GM18498 (cell line): ENCODE results near the gene RFC4.
"Not testable (repeated sequence)": the region's sequence is repeated elsewhere in the genome, so short reads cannot be mapped to it uniquely, and the experiment has no call there.

ENCODE experiments used
- ATAC-seq: cut with Tn5 transposase; IDR thresholded peaks from one replicate; pipeline ENCODE4 v1.9.1; 2021; ENCODE audit warnings: mild to moderate bottlenecking, moderate library complexity; ENCODE audit not compliant: unreplicated experiment

Gene RFC4, protein sequence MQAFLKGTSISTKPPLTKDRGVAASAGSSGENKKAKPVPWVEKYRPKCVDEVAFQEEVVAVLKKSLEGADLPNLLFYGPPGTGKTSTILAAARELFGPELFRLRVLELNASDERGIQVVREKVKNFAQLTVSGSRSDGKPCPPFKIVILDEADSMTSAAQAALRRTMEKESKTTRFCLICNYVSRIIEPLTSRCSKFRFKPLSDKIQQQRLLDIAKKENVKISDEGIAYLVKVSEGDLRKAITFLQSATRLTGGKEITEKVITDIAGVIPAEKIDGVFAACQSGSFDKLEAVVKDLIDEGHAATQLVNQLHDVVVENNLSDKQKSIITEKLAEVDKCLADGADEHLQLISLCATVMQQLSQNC

DNA sequence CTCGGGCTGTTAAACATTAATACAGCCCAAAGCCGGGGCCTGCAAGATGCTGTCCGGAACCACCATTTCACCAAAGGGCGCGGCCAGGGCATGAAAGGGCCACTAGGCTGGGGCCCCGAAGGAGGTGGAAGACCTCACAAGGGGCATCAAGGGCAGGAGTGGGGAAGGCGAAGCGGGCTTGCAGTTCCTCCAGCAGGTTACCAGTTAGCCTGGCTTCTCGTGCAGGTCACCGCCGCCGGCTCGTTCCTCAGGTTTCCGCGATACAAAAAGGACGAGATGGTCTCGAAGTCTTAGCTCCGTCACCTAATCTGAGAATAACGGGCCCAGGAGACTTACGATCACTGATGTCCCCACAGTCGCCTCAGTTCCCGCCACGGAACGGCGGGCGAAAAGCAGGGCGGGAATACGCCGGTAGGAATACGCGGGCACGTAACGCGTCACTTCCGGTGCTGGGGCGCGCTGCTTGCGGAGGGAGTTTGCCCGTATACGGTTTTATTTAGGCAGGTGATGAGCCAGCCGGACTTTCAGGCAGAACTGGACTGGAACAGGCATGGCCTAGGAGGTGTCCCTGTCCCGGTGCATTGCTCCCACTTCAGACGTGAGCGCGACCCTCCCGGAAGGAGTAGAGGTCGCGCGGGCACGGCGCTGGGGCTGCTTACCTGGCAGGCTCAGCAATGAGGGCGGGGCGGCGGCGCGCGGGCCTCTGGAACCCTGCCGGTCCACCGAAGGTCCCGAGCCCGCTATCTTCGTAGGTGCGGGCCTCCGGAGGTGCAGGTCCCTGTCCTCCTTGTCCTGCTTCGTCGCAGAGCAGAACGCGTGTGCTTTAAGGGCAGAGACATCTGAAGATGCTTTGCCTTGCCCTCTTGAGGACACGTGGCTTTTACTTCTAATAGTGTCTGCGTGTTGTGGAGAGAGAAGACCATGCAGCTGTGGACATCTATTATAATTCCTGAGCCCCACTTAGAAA is at the start of gene RFC4:
Gene RFC4, minus strand, starts transcription at position 394 of the 967 bp plus-strand sequence. CDS start 1,769 bp downstream, outside the sequence.
- ATAC-seq, result peak; percentile 92

DNA sequence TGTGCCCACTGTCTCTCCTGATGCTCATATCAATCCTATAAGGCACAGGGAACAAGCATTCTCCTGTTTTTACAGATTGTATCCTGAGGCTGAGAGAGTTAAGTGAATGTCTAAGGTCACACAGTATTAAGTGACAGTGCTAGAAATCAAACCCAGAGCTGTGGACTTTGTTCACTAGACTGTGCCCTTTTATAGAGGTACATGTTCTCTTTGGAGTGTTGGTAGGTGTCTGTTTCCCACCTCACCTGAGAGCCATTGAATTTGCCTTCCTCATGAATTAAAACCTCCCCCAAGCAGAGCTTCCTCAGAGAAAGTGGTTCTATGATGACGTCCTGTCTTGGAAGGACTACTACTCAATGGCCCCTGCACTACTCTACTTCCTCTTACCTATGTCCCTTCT is 48.7 kb upstream of the RFC4 start:
- no peak for ATAC-seq

DNA sequence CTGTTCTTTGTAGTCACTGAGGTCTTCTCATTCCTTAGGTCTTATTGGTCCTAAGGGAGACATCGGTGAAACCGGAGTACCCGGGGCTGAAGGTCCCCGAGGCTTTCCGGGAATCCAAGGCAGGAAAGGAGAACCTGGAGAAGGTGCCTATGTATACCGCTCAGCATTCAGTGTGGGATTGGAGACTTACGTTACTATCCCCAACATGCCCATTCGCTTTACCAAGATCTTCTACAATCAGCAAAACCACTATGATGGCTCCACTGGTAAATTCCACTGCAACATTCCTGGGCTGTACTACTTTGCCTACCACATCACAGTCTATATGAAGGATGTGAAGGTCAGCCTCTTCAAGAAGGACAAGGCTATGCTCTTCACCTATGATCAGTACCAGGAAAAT is 47.9 kb upstream of the RFC4 start:
- no peak for ATAC-seq

DNA sequence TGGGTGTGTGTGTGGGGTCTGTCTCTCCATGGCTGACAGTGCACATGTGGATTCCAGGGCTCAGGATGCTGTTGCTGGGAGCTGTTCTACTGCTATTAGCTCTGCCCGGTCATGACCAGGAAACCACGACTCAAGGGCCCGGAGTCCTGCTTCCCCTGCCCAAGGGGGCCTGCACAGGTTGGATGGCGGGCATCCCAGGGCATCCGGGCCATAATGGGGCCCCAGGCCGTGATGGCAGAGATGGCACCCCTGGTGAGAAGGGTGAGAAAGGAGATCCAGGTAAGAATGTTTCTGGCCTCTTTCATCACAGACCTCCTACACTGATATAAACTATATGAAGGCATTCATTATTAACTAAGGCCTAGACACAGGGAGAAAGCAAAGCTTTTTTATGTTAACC is 46.7 kb upstream of the RFC4 start:
- no peak for ATAC-seq

DNA sequence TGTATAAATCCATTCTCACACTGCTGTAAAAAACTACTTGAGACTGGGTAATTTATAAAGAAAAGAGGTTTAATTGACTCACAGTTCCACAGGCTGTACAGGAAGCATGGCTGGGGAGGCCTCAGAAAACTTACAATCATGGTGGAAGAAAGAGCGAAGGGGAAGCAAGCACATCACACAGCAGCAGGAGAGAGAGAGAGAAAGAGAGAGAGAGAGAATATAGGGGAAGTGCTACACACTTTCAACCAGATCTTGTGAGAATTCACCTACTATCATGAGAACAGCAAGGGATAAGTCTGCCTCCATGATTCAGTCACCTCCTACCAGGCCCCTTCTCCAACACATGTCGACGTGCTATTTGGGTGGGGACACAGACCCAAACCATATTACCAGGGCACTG is 45.6 kb upstream of the RFC4 start:
- not testable (repeated sequence) for ATAC-seq

DNA sequence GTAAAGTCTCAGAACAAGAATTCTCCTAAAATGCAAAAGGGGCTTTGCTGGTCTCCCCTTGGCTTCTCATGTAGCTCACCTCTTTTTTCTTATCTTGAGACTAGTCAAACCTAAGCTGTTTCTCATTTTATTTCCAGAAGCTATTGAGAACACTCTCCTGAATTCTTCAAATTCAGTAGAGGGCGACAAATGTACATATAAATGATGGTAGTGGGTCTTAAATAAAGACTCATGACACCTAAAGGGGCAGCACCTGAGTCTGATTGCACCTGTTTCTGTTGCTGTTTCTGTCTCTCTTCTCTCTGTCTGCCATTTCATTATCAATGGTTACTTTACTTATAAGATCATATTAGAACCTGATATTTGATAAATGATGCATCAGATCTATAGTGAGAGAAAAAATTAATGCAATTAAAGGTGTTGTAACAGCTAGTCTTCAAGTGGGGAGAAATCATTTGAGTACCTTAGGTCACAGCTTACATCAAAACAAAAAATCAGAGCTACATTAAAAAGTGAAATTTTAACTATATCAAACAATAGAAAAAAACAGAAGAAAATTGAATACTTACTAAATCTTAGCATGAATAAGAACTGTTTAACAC is 43.2 kb upstream of the RFC4 start:
- no peak for ATAC-seq

DNA sequence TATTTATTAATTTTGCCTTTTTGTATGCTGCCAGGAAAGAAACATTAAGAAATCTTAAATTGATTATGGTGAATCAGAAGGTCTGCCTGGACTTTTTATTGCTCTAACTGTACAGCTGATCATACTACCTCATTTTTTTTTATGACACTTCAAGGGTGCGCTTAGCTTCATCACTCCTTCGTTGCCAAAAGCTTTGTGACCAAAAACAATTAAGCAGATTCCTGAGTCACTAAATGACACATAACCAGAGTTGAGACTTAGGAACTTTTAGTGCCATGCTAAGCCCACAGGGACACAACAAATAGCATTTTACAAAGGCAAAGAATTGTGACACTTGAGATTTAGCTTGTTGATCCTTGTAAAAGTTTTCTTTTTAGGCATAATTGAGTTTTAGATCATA is 41.2 kb upstream of the RFC4 start:
- ATAC-seq, result no peak

DNA sequence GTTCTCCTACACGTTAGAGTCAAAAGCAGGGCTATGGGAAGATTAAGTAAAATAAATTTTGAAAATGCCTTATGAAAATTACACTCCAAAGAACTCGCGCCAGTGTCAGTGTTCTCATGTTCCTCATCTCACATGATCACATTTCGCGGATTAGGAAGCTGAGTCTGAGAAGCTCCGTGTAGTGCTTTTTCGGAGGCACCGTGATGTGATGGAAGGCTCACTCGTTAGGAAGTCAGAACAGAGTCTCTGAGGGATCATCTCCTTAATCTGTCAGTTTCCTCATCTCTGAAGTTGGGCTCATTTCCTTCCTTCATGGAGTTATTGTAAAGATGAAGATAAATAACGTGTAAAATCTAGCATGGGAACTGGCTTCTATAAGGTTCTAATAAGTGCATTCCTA is 39.5 kb upstream of the RFC4 start:
- no peak for ATAC-seq

DNA sequence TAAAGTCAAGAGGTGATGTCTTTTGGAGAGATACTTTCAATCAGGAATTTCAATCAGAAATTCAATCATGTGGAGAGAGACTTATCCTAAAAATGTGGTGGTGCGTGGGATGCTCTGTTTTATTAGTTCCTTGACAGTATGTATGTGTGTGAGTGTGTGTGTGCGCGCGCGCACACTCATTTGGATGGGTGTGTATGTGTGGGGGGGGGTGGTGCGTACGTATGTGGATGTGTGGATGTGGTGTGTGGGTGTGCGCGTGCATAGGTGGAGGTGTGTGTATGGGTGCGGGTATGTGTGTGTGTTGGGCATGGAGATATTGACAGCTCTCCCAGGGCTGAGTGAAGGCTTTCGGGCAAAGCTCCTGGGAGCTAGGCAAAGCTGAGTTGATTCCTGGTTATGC is 38.6 kb upstream of the RFC4 start:
- no peak for ATAC-seq

DNA sequence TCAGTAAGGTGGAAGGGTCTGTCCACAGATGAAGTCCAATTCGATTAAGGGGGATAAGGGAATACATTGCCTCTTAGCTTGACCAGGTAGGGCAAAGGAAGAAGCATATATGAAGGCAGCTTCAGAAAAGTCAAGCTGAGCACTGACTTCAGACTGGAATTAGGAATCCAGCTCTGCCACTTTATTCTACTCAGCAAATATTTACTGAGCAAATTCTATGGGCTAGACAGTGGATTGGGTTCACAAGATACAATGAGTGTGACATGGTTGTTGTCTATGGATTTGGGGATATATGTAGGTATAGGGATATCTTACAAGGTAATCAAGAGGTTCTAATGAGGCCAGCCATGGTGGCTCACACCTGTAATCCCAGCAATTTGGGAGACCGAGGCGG is 36.8 kb upstream of the RFC4 start:
- no peak for ATAC-seq

DNA sequence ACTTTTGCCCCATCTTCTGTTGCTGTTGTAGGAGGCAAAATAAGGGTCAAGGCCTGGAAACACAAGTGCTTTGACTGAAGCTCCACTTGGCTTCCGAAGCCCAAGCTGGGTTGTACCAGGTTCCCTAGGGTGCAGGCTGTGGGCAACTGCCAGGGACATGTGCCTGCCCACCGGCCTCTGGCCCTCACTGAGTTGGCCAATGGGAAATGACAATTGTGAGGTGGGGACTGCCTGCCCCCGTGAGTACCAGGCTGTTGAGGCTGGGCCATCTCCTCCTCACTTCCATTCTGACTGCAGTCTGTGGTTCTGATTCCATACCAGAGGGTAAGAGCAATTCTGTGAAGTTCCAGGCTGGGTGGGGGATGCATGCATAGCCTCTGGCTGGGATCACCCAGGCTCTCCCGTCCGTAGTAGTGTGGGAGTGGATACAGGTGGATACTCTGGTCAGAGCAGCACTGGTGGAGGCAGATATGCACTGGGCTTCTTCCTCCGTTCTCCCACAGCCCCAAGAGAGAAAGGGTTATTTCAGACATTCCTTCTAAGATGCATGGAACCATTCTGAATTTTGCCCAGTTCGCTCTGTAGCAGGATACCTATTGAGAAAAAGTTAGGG is 36.2 kb upstream of the RFC4 start, which contains the start of gene ADIPOQ:
Gene ADIPOQ, plus strand, starts transcription at position 285 of the 613 bp plus-strand sequence. CDS start 10,349 bp downstream, outside the sequence.
- no peak for ATAC-seq

DNA sequence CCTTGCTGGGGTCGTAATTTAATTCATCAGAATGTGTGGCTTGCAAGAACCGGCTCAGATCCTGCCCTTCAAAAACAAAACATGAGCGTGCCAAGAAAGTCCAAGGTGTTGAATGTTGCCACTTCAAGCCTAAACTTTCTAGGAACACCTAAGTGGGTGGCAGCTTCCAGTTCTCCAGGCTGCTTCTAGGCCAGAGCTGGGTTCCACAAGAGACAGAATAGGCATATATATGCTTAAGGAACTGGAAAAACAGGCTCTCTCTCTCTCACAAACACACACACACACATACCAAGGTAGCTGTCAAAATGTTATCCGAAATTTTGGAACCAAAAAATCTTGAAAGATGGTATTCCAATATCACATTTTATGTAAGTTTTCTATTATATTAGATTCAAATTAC is 35.3 kb upstream of the RFC4 start:
- ATAC-seq, result no peak

DNA sequence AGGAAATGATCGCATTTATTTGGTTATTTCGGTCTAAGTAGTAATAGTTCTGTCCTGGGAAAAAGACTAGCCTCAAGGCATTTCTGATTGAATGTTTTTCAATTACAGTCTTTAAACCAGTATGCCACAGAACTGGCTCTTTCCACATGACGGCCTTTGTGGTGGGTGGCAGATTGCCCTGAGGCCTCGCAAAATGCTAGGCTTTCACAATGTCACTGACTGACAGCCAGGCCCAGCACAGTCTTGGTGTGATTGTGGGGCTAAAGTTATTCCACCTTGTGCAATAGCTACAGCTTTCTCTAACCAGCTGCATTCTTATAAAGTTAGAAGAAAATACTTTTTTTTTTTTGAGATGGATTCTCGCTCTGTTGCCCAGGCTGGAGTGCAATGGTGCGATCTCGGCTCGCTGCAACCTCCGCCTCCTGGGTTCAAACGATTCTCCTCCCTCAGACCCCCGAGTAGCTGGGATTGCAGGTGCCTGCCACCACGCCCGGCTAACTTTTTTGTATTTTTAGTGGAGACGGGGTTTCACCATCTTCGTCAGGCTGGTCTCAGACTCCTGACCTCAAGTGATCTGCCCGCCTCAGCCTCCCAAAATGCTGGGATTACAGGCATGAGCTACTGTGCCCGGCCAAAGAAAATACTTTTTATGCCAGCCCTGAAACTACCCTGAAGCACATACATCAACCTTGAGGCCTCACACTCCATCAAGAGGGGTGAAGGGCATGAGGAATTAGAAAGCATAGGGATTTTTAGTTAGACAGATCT is 33.8 kb upstream of the RFC4 start:
- no peak for ATAC-seq

DNA sequence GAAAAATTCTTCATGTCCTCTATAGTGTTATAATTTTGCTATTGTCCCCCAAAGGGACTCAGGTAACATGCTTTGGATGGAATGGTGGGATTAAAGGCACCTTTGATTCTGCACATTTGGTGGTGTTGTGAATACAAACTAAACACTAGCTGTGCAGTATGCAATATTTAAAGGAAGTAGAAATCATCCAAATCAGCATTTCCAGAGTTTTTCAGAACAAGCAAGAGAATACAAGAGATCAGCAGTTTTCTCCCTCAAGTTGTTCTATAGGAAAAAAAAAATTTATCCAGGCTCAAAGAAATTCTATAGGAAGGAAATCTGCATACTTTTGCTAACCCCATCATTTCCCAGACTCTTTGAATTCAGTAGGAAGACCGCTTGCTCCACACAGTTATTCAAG is 26.0 kb upstream of the RFC4 start:
- ATAC-seq, result no peak

DNA sequence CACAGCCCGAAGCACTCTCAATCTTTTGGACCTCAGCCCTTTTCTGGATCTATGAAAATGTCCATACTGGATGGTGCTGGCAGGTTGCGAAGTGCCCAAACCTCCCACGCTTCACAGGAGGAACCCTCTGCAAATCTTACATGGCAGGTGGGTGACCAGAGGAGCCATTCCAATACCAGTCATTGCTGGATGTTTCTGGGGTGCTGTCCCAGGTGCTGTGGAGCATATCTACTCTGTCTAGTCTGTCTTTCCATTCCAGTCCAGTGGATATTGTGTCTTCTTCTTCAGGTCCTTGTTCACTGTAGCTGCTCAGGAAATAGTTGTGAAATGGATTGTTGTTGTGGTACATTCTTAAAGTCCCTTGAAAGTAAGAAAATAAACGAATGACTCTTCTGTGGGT is 25.5 kb upstream of the RFC4 start:
- no peak for ATAC-seq

DNA sequence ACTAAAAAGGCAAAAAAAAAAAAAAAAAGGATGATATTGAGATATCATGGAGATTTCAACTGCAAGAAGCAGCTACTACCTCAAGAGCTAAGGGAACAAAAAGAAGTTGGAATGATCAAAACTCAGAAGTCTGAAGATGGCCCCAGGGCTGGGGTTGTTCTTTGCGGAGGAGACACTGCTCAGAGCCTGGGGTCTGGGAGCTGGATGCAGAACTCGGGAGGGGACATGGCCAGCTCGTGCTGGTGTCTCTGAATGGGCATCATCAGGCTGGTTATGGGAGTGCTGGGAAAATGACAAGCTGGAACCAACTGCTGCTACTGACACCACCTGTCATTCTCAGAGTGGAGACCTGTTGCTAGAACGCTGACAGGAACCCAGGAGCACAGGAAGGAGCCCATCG is 22.1 kb upstream of the RFC4 start:
- no peak for ATAC-seq

DNA sequence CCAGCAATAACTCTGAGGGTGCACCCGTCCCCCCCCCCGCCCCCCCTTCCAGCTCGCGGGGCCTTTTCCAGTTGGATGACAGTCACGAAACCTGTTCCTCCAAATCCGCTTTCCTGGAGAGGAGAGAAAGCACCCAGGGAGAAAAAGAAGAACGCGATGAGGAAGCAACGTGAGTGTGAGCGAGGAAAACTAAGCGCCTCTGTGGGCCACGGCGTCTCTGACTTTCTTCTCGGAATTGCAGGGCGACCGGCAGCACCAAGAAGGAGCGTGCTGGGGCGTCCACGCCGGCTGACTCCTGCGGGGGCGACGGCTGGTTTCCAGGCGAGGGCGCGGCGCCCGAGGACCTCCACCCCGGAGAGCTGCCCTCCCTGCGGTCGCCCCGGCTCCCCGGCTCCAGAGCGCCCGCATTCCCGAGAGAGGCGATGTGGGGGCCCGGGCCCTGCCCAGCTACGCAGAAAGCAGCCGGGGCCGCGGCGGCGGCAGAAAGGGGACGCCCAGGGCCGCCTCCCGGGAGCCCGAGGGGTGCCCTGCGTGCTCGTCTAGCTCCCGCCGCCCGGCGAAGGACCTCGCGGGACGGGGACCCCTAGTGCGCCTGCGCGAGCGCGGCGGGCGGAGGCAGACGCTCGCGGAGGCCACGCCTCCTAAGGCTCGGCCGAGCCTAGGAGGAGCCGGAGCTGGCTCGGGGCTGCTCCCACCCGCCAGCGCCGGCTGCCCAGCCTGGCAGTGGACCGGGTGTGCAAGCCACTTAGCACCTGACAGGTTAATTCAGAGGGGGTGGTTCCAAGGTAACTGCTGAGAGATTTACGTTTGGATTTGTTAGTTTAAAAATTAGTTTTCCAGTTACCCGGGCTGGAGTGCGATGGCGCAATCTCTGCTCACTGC is 20.9 kb upstream of the RFC4 start:
- peak; percentile 94 for ATAC-seq

DNA sequence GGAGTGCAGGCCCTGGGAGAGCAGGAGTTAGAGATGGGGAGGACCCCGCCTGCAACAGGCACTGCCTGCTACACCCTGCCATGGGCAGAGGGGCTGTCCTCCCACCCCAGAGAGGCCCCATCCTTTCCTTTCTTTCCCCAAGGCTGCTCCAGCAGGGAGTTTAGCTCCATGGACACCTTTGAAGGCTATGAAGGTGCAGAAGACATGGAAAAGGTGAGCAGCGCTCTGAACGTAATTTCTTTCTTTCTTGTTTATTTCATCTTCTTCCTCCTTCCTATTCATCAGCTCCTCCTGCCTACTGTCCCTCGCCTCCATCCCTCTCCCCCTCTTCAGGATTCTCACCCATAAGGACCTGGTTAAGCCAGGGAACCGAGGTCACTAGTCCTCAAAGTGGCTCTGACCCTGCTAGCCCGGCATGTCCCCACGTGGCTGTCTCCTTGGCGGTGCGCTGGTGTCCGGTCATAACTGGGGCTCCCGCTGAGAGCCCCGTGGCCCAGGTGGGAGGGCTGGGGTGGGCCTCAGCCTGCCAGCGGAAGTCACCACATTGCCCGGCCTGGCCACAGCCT is 20.2 kb upstream of the RFC4 start:
- no peak for ATAC-seq

DNA sequence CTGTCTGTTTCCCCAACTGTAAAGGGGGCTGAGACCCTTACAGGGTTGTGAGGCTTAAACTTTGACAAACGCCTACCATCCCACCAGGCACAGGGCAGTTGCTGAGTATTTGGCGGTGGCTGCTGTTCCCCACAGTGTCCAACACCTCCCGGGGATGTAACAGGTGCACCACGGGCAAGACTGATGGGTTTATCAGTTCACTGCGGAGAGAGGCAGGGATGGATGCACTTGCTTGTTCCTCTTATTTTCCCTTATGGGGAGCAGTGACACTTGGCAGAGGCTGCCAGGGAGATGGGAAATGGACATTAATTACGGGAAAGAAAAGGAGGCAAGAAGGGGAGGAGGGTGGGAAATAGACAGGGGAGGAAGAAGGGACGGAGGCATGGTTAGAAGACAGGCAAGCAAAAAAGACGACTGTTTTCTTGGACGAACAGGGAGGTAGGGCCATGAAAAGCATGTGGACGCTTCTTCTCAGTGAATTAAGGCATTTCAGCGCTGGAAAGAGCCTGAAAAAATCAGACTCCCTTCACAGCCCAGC is 19.7 kb upstream of the RFC4 start:
- no peak for ATAC-seq
